Heart left ventricle (tissue), 16 donors: ENCODE measurements around the gene SCN1A. TPM values are rescaled to one million over a fixed set of nuclear protein-coding genes. Genes with fewer than 3 reads are reported as not detected.
A peak's percentile ranks its signal among the peaks of the same experiment; 100 is the strongest.

Source experiments
- ATAC-seq, 4 donors: fragments of 200-7000 bp; cut with Tn5 transposase; one replicate each; pipeline ENCODE4 v1.9.1; 2020 to 2022; ENCODE audit warnings: moderate library complexity in 4 of 4, mild to moderate bottlenecking in 3 of 4, moderate number of reproducible peaks in 1 of 4
- DNase-seq, 5 donors: peaks; one replicate each; pipeline ENCODE4 v3.0.0-alpha.2; 2020
- H3K27ac ChIP-seq, 12 donors: fragments of 200-600 bp; sonication (generic) in 4 of 12; one replicate each; pipeline versions ENCODE4 v1.5.0 to v1.8.0; 2016 to 2022; ENCODE audit warnings: mild to moderate bottlenecking in 2 of 12
- H3K27me3 ChIP-seq, 9 donors: fragments of 200-600 bp; sonication (generic) in 2 of 9; one replicate each; pipeline versions ENCODE4 v1.5.1 to v1.8.0; 2016 to 2022; ENCODE audit warnings: mild to moderate bottlenecking in 3 of 9
- H3K36me3 ChIP-seq, 9 donors: fragments of 200-600 bp; sonication (generic) in 2 of 9; one replicate each; pipeline versions ENCODE4 v1.5.0 to v1.8.0; 2018 to 2022; ENCODE audit warnings: mild to moderate bottlenecking in 2 of 9
- H3K4me1 ChIP-seq, 12 donors: fragments of 200-600 bp; sonication (generic) in 4 of 12; one replicate each; pipeline versions ENCODE4 v1.5.0 to v1.8.0; 2016 to 2022; ENCODE audit warnings: mild to moderate bottlenecking in 3 of 12
- H3K4me3 ChIP-seq, 12 donors: fragments of 200-600 bp; sonication (generic) in 4 of 12; one replicate each; pipeline versions ENCODE4 v1.5.0 to v1.8.0; 2017 to 2022; ENCODE audit warnings: mild to moderate bottlenecking in 9 of 12, moderate library complexity in 4 of 12
- H3K9me3 ChIP-seq, 12 donors: fragments of 200-600 bp; sonication (generic) in 4 of 12; one replicate each; pipeline versions ENCODE4 v1.5.0 to v1.8.0; 2016 to 2022; ENCODE audit warnings: mild to moderate bottlenecking in 1 of 12
- CTCF ChIP-seq, 12 donors: fragments of 200-600 bp; sonication (generic) in 4 of 12; IDR thresholded peaks; one replicate each; pipeline versions ENCODE4 v1.5.0 to v1.8.0; 2018 to 2022; ENCODE audit warnings: antibody characterized with exemption in 12 of 12, mild to moderate bottlenecking in 5 of 12
- POLR2A ChIP-seq, 2 donors: fragments of 450-650 bp; IDR thresholded peaks; one replicate each; pipeline ENCODE4 v1.6.1; 2017; ENCODE audit warnings: antibody characterized with exemption in 2 of 2, mild to moderate bottlenecking in 2 of 2, moderate library complexity in 2 of 2
- WGBS, 4 donors: extraction: QIAGEN DNeasy Blood & Tissue Kit in 2 of 4; methylation state at CpG; one replicate each; pipeline versions ENCODE4 v1.1.5 to v1.1.7; 2013 to 2018; 5-methylcytosine and 5-hydroxymethylcytosine counted together
- intact Hi-C, 10 donors: fragments of 100-400 bp; cut with DNase I; formaldehyde crosslinking; loops; one replicate each; pipeline versions ENCODE4 v1.11.1 to v1.14.2; 2022
- polyA plus RNA-seq, 2 donors: library from polyadenylated mRNA; stranded (reverse); fragments of 200-250 nt; gene quantifications; one replicate each; pipeline ENCODE4 v1.2.3, GENCODE V29; 2013
- total RNA-seq, 9 donors: library from RNA; depleted of rRNA in 2 of 9; stranded (reverse); fragments of >200 nt in 2 of 9; fragmentation: NEBNext Ultra II Directional in 3 of 9; extraction: Animal tissue kit (Norgen Biotek cat#: 25700) in 3 of 9; gene quantifications; one replicate each; pipeline versions ENCODE4 v1.1.0 to v1.2.4, GENCODE V29; 2016 to 2023
- donor health status: ischemic (EF 13 %, LVEDD 7.1; RV severe dilation, severe dysfunction).
- donor health status: healthy with polysubstance abuse.
- donor health status: DM: no; HTN: yes; CAD: no.
- donor health status: DM: no; HTN: no; CAD: no.
- donor health status: ischemic (EF 25% LVEDD 6.9; RV normal size, moderate dysfunction).
- donor health status: ischemic (EF 25% LVEDD 5.7; RV mildly dilated, moderate dysfunction).
- donor health status: healthy.
- donor health status: DM: yes; HTN: yes; CAD: no.
- donor health status: ischemic (EF 35%, LVEDD 5.7; RV mildly dilated, moderate dysfunction).
- donor health status: nonischemic (EF 11% LVEDD 7.7; RV severe dilation, severe dysfunction).
- donor health status: DM: yes; HTN: yes; CAD: no.
- donor health status: PGD.
- donor health status: ischemic (EF 29% LVEDD 5.4; RV normal size, mild dysfunction).
- donor health status: nonischemic (EF 23%, LVEDD 6.1; RV moderate dilation, normal function).

The SCN1A gene
- total and polyA plus RNA-seq, 11 donors = 0.05 to 1.3 (median 0.32) TPM; not detected in 3

GRCh38 chr2:165953655-165954606 lies 173.9 kb downstream of the SCN1A start, which contains the start of gene TTC21B:
TTC21B (minus strand) TSS chr2:165953776; CDS start chr2:165953705, 71 bp downstream.
- peak; percentile 100 for ATAC-seq
- H3K36me3 ChIP-seq = peaks cover 0 to 7% (median 3%) of the 10 kb centered on the region in 9 donors
- peak within 1 kb of the TSS; percentile 23 to 91 (median 84) for H3K27ac ChIP-seq
- H3K27me3 ChIP-seq = no peaks in the 10 kb centered on the region
- WGBS, 4 donors = 0 to 1% (median 1%) methylated on average over 34 to 55 of the region's 55 CpGs
- peaks cover 0 to 37% (median 20%) of the 10 kb centered on the region in 12 donors for H3K4me1 ChIP-seq
- DNase-seq = peak; percentile 96 to 97 (median 97)
- peak; percentile 21 to 64 for TF ChIP-seq POLR2A (IDR thresholded peaks at IDR 0.05)
- TF ChIP-seq CTCF (IDR thresholded peaks at IDR 0.05) = peak; percentile 78 to 88 (median 84)
- H3K4me3 ChIP-seq = peak within 1 kb of the TSS; percentile 54 to 91 (median 80)
- intact Hi-C loops = loop anchor here in 8 of 10 donors (2.0 to 10.0 kb wide), 4 partner anchors 171 to 231 kb away; partner anchors contain the start of gene SCN1A (in 5 of the 8)
- no peaks in the 10 kb centered on the region for H3K9me3 ChIP-seq

- DNase-seq (no peak), ATAC-seq (peak in 3 of 4 donors; percentile 31 to 75 (median 71))
- Histone ChIP-seq H3K36me3 (peaks cover 0 to 14% (median 9%) of the 10 kb centered on the region in 9 donors), H3K9me3 (no peaks in the 10 kb centered on the region), H3K27ac (peak overlapping the region; percentile 14 to 91 (median 84)), H3K4me1 (peaks cover 0 to 37% (median 20%) of the 10 kb centered on the region in 12 donors), H3K27me3 (no peaks in the 10 kb centered on the region), H3K4me3 (peak overlapping the region; percentile 54 to 91 (median 80))
- intact Hi-C loops = loop anchor here in 6 of 10 donors (5.0 to 10.0 kb wide), 3 partner anchors 172 to 232 kb away; partner anchors contain the start of gene SCN1A (in 5 of the 6)
- 0% methylated on average over 19 to 24 of the region's 24 CpGs for WGBS, 4 donors
- TF ChIP-seq POLR2A (IDR thresholded peaks at IDR 0.05) = no peak
- TF ChIP-seq CTCF (IDR thresholded peaks at IDR 0.05) = no peak
Observed at GRCh38 chr2:165953306-165953654, 174.5 kb downstream of the SCN1A start.

GRCh38 chr2:165952741-165953211 lies 175.0 kb downstream of the SCN1A start:
- 8 to 14% (median 12%) methylated on average over 4 of the region's 4 CpGs for WGBS, 4 donors
- TF ChIP-seq POLR2A (IDR thresholded peaks at IDR 0.05) = no peak
- no peak for TF ChIP-seq CTCF (IDR thresholded peaks at IDR 0.05)
- intact Hi-C loops = loop anchor here in 6 of 10 donors (5.0 to 10.0 kb wide), 3 partner anchors 172 to 232 kb away; partner anchors contain the start of gene SCN1A (in 5 of the 6)
- no peak for ATAC-seq
- DNase-seq = no peak
- Histone ChIP-seq H3K36me3 (peaks cover 0 to 19% (median 14%) of the 10 kb centered on the region in 9 donors), H3K4me1 (peaks cover 0 to 37% (median 20%) of the 10 kb centered on the region in 12 donors), H3K9me3 (no peaks in the 10 kb centered on the region), H3K4me3 (peak overlapping the region; percentile 54 to 91 (median 80)), H3K27me3 (no peaks in the 10 kb centered on the region), H3K27ac (peak overlapping the region in 9 of 12 donors; percentile 83 to 91 (median 86))
